ENCODE results near the gene GAS2L2. TPM values are rescaled to one million over a fixed set of nuclear protein-coding genes. Genes with fewer than 3 reads are reported as not detected.

The GAS2L2 gene
- total and polyA plus RNA-seq, 2 of the 8 experiments (the other 6 are each of a cell fraction or from before 2014, with no cell fraction given), result 0.09 to 0.13 TPM

- TF ChIP-seq ZNF274 (IDR thresholded peaks at IDR 0.05; ENCODE audit: borderline replicate concordance, extremely low read depth, low read length) (no peak), SP1 (IDR thresholded peaks at IDR 0.05; ENCODE audit: low read depth, low read length) (no peak), TEAD4 (IDR thresholded peaks at IDR 0.05; ENCODE audit: low read depth, low read length) (no peak), POU5F1 (IDR thresholded peaks at IDR 0.05; ENCODE audit: low read depth, low read length) (no peak), CBX5 (IDR thresholded peaks at IDR 0.05; ENCODE audit: low read depth, low read length) (no peak), CEBPB (IDR thresholded peaks at IDR 0.05; ENCODE audit: low read depth, low read length) (no peak), POLR2A (IDR thresholded peaks at IDR 0.05; ENCODE audit: control extremely low read depth in 1 of 2, low read depth in 2 of 2, low read length in 2 of 2) (no peak), PHF8 (conservative IDR thresholded peaks at IDR 0.05; ENCODE audit: low read depth, low read length) (no peak), KDM4A (IDR thresholded peaks at IDR 0.05; ENCODE audit: low read depth, low read length, severe bottlenecking) (no peak), SIX5 (IDR thresholded peaks at IDR 0.05; ENCODE audit: low read depth, low read length) (no peak), BCL11A (IDR thresholded peaks at IDR 0.05; ENCODE audit: low read depth in 2 of 2, low read length in 2 of 2) (no peak)
- peaks cover 0 to 25% (median 9%) of the 10 kb centered on the region in 4 experiments; a peak in 6 of 8 replicates for H3K36me3 ChIP-seq (ENCODE audit: control insufficient read depth in 2 of 4, insufficient read depth in 4 of 4, low read length in 3 of 4)
- CTCF ChIA-PET (ENCODE audit: partially characterized antibody), result interaction anchor here (0.5 kb wide), 1 partner anchor 28 kb away, joined by 3 read pairs; no protein-coding TSS in a partner anchor
Observed at GRCh38 chr17:35709874-35710273, 43.2 kb downstream of the GAS2L2 start.

More at GRCh38 chr17:35709874-35710273, 43.2 kb downstream of the GAS2L2 start:
- no peak overlapping the region for H3K27ac ChIP-seq (ENCODE audit: low read depth, low read length)
- H3K14ac ChIP-seq (ENCODE audit: insufficient read length), result no peak overlapping the region
- DNase-seq (ENCODE audit: low read depth in 1 of 2, low spot score in 2 of 2) (no peak), FAIRE-seq (no peak)
- no peaks in the 10 kb centered on the region for H3K23me2 ChIP-seq (ENCODE audit: low read depth, low read length)
- no peaks in the 10 kb centered on the region for H3K79me2 ChIP-seq (ENCODE audit: control insufficient read depth in 1 of 2, insufficient read depth in 2 of 2, low read length in 2 of 2)
- H2AK5ac ChIP-seq (ENCODE audit: low read depth, low read length), result no peak overlapping the region
- no peak overlapping the region for H3K4ac ChIP-seq (replicated peaks; ENCODE audit: insufficient read length, low read depth, low read length)
- H3K4me1 ChIP-seq (replicated peaks in 1 of 4; ENCODE audit: control insufficient read depth in 3 of 4, insufficient read depth in 4 of 4, low read length in 3 of 4), result no peaks in the 10 kb centered on the region
- H3K23ac ChIP-seq (ENCODE audit: insufficient read length), result no peak overlapping the region
- H4K91ac ChIP-seq (replicated peaks; ENCODE audit: insufficient read length, low read length), result no peak overlapping the region
- H3K18ac ChIP-seq (ENCODE audit: extremely low read depth, low read length), result no peak overlapping the region
- H4K20me1 ChIP-seq (replicated peaks in 1 of 2; ENCODE audit: control insufficient read depth in 1 of 2, insufficient read depth in 2 of 2, low read length in 2 of 2), result peaks cover 0 to 2% of the 10 kb centered on the region in 2 experiments
- H4K8ac ChIP-seq (ENCODE audit: extremely low read depth, insufficient read depth, low read length), result no peak overlapping the region; the same call in 1 of the 2 replicates
- no peak overlapping the region for H4K5ac ChIP-seq (ENCODE audit: insufficient read length, low read depth, low read length)
- no peaks in the 10 kb centered on the region for H3K9me3 ChIP-seq (ENCODE audit: insufficient read depth in 2 of 2, low read depth in 1 of 2, low read length in 1 of 2)
- no peak overlapping the region for H2BK120ac ChIP-seq (replicated peaks; ENCODE audit: low read depth, low read length)
- no peaks in the 10 kb centered on the region for H3K79me1 ChIP-seq (ENCODE audit: low read depth, low read length)
- no peak overlapping the region for H2BK15ac ChIP-seq (ENCODE audit: low read length)
- H2BK12ac ChIP-seq (ENCODE audit: low read depth, low read length), result no peak overlapping the region
- no peak overlapping the region for H3K9ac ChIP-seq (replicated peaks in 1 of 4; ENCODE audit: extremely low read depth in 1 of 4, low read depth in 3 of 4, low read length in 3 of 4)
- POLR2A ChIA-PET (ENCODE audit: partially characterized antibody), result interaction anchor here (1.0 kb wide), 1 partner anchor 8 kb away, joined by 3 read pairs; no protein-coding TSS in a partner anchor
- no peak overlapping the region for H2BK20ac ChIP-seq (ENCODE audit: low read length)
- no peak overlapping the region for H3K56ac ChIP-seq (replicated peaks; ENCODE audit: insufficient read length, low read depth, low read length)
- H2BK5ac ChIP-seq (ENCODE audit: low read depth, low read length), result no peak overlapping the region
- H3K4me3 ChIP-seq (ENCODE audit: extremely low read depth in 1 of 4, insufficient read depth in 2 of 4, low read depth in 3 of 4, low read length in 4 of 4), result no peak overlapping the region
- no peak overlapping the region for H2AFZ ChIP-seq (ENCODE audit: low read length)
- 97% methylated on average over 3 of the region's 3 CpGs; no CpG with 5 or more reads in 1 of the 2 experiments for WGBS, 2 experiments (ENCODE audit: extremely low coverage in 1 of 2, insufficient coverage in 1 of 2, insufficient read length in 1 of 2, insufficient replicate concordance in 2 of 2, low coverage in 1 of 2, low lambda C conversion rate in 2 of 2, missing lambda C conversion rate in 1 of 2)
- H3K4me2 ChIP-seq (ENCODE audit: insufficient read depth in 1 of 2, low read depth in 2 of 2, low read length in 2 of 2), result no peak overlapping the region
- H3K27me3 ChIP-seq (replicated peaks in 1 of 4; ENCODE audit: control insufficient read depth in 3 of 4, extremely low read depth in 1 of 4, insufficient read depth in 3 of 4, low read length in 3 of 4), result no peaks in the 10 kb centered on the region
